HUES6 (cell line): ENCODE data around the gene PCGF5.
"Not testable (repeated sequence)": the region's sequence is repeated elsewhere in the genome, so short reads cannot be mapped to it uniquely, and the experiment has no call there.

Experiments used
- H3K27ac ChIP-seq: 2 replicates; pipeline ENCODE4 v1.7.0; 2013; ENCODE audit warnings: low read depth, mild to moderate bottlenecking, low read length, inconsistent platforms
- H3K27me3 ChIP-seq: 2 replicates; pipeline ENCODE4 v1.6.1; 2013; ENCODE audit warnings: low read length; ENCODE audit not compliant: control insufficient read depth, insufficient read depth
- H3K36me3 ChIP-seq: 2 replicates; pipeline ENCODE4 v1.6.1; 2013; ENCODE audit warnings: low read length; ENCODE audit not compliant: control insufficient read depth, insufficient read depth
- H3K4me1 ChIP-seq: 2 replicates; pipeline ENCODE4 v1.6.1; 2013; ENCODE audit warnings: low read length; ENCODE audit not compliant: control insufficient read depth, insufficient read depth
- H3K4me3 ChIP-seq: 2 replicates; pipeline ENCODE4 v1.5.1; 2013; ENCODE audit warnings: low read depth, low read length
- H3K9ac ChIP-seq: one replicate; pipeline ENCODE4 v1.6.1; 2013; ENCODE audit warnings: mild to moderate bottlenecking, low read length
- H3K9me3 ChIP-seq: 2 replicates; pipeline ENCODE4 v1.6.1; 2013; ENCODE audit warnings: low read depth, low read length; ENCODE audit not compliant: control insufficient read depth, insufficient read depth

The PCGF5 gene

GRCh38 chr10:91307489-91307888, 87.0 kb downstream of the PCGF5 start:
- Histone ChIP-seq H3K9me3 (no peaks in the 10 kb centered on the region), H3K4me1 (no peaks in the 10 kb centered on the region), H3K27me3 (no peaks in the 10 kb centered on the region)

GRCh38 chr10:91309711-91310110, 89.2 kb downstream of the PCGF5 start:
- Histone ChIP-seq H3K36me3 (no peaks in the 10 kb centered on the region), H3K9me3 (no peaks in the 10 kb centered on the region), H3K4me1 (no peaks in the 10 kb centered on the region; the same call in 1 of the 2 replicates), H3K27ac (no peak overlapping the region), H3K4me3 (no peak overlapping the region), H3K27me3 (no peaks in the 10 kb centered on the region), H3K9ac (no peak overlapping the region)

More at GRCh38 chr10:91307489-91307888, 87.0 kb downstream of the PCGF5 start:
- Histone ChIP-seq H3K36me3 (no peaks in the 10 kb centered on the region), H3K27ac (no peak overlapping the region), H3K4me3 (no peak overlapping the region), H3K9ac (no peak overlapping the region)

- Histone ChIP-seq H3K9ac (no peak overlapping the region), H3K4me1 (no peaks in the 10 kb centered on the region; the same call in 1 of the 2 replicates), H3K9me3 (no peaks in the 10 kb centered on the region), H3K36me3 (no peaks in the 10 kb centered on the region), H3K27ac (no peak overlapping the region), H3K27me3 (no peaks in the 10 kb centered on the region), H3K4me3 (no peak overlapping the region)
Measured at GRCh38 chr10:91311601-91312381, 91.3 kb downstream of the PCGF5 start.

- H3K9me3 ChIP-seq, result no peaks in the 10 kb centered on the region
- H3K36me3 ChIP-seq, result no peaks in the 10 kb centered on the region
- no peak overlapping the region for H3K4me3 ChIP-seq
- H3K4me1 ChIP-seq, result no peaks in the 10 kb centered on the region; the same call in 1 of the 2 replicates
- H3K27me3 ChIP-seq, result no peaks in the 10 kb centered on the region
- no peak overlapping the region for H3K9ac ChIP-seq
- no peak overlapping the region for H3K27ac ChIP-seq
Measured at GRCh38 chr10:91312382-91312733, 91.9 kb downstream of the PCGF5 start.

GRCh38 chr10:91313796-91314485, 93.5 kb downstream of the PCGF5 start:
- Histone ChIP-seq H3K27me3 (no peaks in the 10 kb centered on the region), H3K9ac (no peak overlapping the region), H3K4me3 (no peak overlapping the region), H3K27ac (no peak overlapping the region), H3K9me3 (no peaks in the 10 kb centered on the region), H3K36me3 (no peaks in the 10 kb centered on the region), H3K4me1 (no peaks in the 10 kb centered on the region; the same call in 1 of the 2 replicates)

GRCh38 chr10:91316486-91316885, 96.0 kb downstream of the PCGF5 start:
- no peaks in the 10 kb centered on the region for H3K27me3 ChIP-seq
- H3K9ac ChIP-seq, result no peak overlapping the region
- H3K27ac ChIP-seq, result no peak overlapping the region
- no peaks in the 10 kb centered on the region for H3K36me3 ChIP-seq
- H3K9me3 ChIP-seq, result no peaks in the 10 kb centered on the region
- no peaks in the 10 kb centered on the region; the same call in 1 of the 2 replicates for H3K4me1 ChIP-seq
- no peak overlapping the region for H3K4me3 ChIP-seq

- Histone ChIP-seq H3K4me3 (no peak overlapping the region), H3K27ac (no peak overlapping the region), H3K4me1 (no peaks in the 10 kb centered on the region; the same call in 1 of the 2 replicates), H3K27me3 (no peaks in the 10 kb centered on the region), H3K36me3 (no peaks in the 10 kb centered on the region), H3K9me3 (no peaks in the 10 kb centered on the region), H3K9ac (no peak overlapping the region)
Measured at GRCh38 chr10:91317541-91317940, 97.1 kb downstream of the PCGF5 start.

- Histone ChIP-seq H3K9ac (no peak overlapping the region), H3K9me3 (0 out of 2 replicates have a peak, but pooled peaks cover 2% of the 10 kb centered on the region), H3K27ac (no peak overlapping the region), H3K27me3 (no peaks in the 10 kb centered on the region), H3K4me3 (no peak overlapping the region), H3K36me3 (no peaks in the 10 kb centered on the region), H3K4me1 (no peaks in the 10 kb centered on the region)
Measured at GRCh38 chr10:91319336-91319735, 98.9 kb downstream of the PCGF5 start.

- H3K9ac ChIP-seq, H3K27me3 ChIP-seq, H3K4me1 ChIP-seq, H3K4me3 ChIP-seq, H3K9me3 ChIP-seq, H3K27ac ChIP-seq, H3K36me3 ChIP-seq: not testable (repeated sequence)
Measured at GRCh38 chr10:91323293-91323905, 102.9 kb downstream of the PCGF5 start.

GRCh38 chr10:91328320-91328984, 108.0 kb downstream of the PCGF5 start:
- Histone ChIP-seq H3K27ac (no peak overlapping the region), H3K9me3 (peaks cover 13% of the 10 kb centered on the region), H3K27me3 (no peaks in the 10 kb centered on the region), H3K9ac (no peak overlapping the region), H3K4me1 (no peaks in the 10 kb centered on the region), H3K4me3 (no peak overlapping the region), H3K36me3 (no peaks in the 10 kb centered on the region)
